HL-60 (cell line): Measurements from ENCODE around the gene UBAC2.
"Not testable (repeated sequence)": the region's sequence is repeated elsewhere in the genome, so short reads cannot be mapped to it uniquely, and the experiment has no call there.

Source experiments
- DNase-seq, 2 experiments: peaks; one replicate each; pipeline ENCODE4 v3.0.0-alpha.2; 2010 to 2020; ENCODE audit warnings: low read depth in 1 of 2, low spot score in 1 of 2
- H3K27ac ChIP-seq: fragments of 250-450 bp; sonication (Bioruptor Pico); replicated peaks from 2 replicates; pipeline ENCODE4 v1.5.1; 2020; ENCODE audit warnings: mild to moderate bottlenecking, moderate library complexity
- H3K27me3 ChIP-seq: fragments of 250-450 bp; sonication (Bioruptor Pico); 2 replicates; pipeline ENCODE4 v1.5.1; 2021; ENCODE audit warnings: mild to moderate bottlenecking, moderate library complexity; ENCODE audit not compliant: insufficient read depth, poor library complexity, severe bottlenecking
- H3K4me3 ChIP-seq: replicated peaks from 2 replicates; pipeline ENCODE4 v1.5.1; 2011; ENCODE audit warnings: mild to moderate bottlenecking, control low read depth, low read length; ENCODE audit not compliant: insufficient read depth
- CTCF ChIP-seq: IDR thresholded peaks from one replicate; pipeline ENCODE4 v1.5.1; 2011; ENCODE audit warnings: low read length, control low read depth, inconsistent platforms; ENCODE audit not compliant: insufficient read depth
- GABPA ChIP-seq: IDR thresholded peaks from 2 replicates; pipeline ENCODE4 v1.6.1; 2012; ENCODE audit warnings: low read depth
- POLR2AphosphoS5 ChIP-seq: IDR thresholded peaks from 2 replicates; pipeline ENCODE4 v1.6.1; 2012; ENCODE audit warnings: low read depth
- REST ChIP-seq: IDR thresholded peaks from 2 replicates; pipeline ENCODE4 v1.6.1; 2012; ENCODE audit warnings: low read depth; ENCODE audit not compliant: insufficient replicate concordance
- SPI1 ChIP-seq: IDR thresholded peaks from 2 replicates; pipeline ENCODE4 v1.6.1; 2012; ENCODE audit warnings: low read depth, mild to moderate bottlenecking, borderline replicate concordance

UBAC2 gene

GRCh38 chr13:99208185-99208584 lies 7.5 kb downstream of the UBAC2 start:
- TF ChIP-seq GABPA (no peak), REST (no peak), SPI1 (no peak), POLR2AphosphoS5 (no peak), CTCF (no peak)
- Histone ChIP-seq H3K4me3 (no peak overlapping the region), H3K27ac (no peak overlapping the region), H3K27me3 (no peaks in the 10 kb centered on the region)
- no peak for DNase-seq

- Histone ChIP-seq H3K4me3 (no peak overlapping the region), H3K27me3 (no peaks in the 10 kb centered on the region)
- TF ChIP-seq GABPA (no peak), POLR2AphosphoS5 (no peak), REST (no peak), CTCF (no peak), SPI1 (no peak)
Measured at GRCh38 chr13:99208845-99209527, 8.3 kb downstream of the UBAC2 start.

GRCh38 chr13:99210627-99211026 lies 10.0 kb downstream of the UBAC2 start:
- not testable (repeated sequence) for H3K27me3 ChIP-seq, DNase-seq, H3K27ac ChIP-seq, H3K4me3 ChIP-seq

More at GRCh38 chr13:99208845-99209527, 8.3 kb downstream of the UBAC2 start:
- H3K27ac ChIP-seq = no peak overlapping the region
- DNase-seq = no peak

GRCh38 chr13:99211421-99212035 lies 10.9 kb downstream of the UBAC2 start:
- no peak for DNase-seq

More at GRCh38 chr13:99211421-99212035, 10.9 kb downstream of the UBAC2 start:
- TF ChIP-seq REST (no peak), SPI1 (no peak), GABPA (no peak), CTCF (no peak), POLR2AphosphoS5 (no peak)
- Histone ChIP-seq H3K4me3 (no peak overlapping the region), H3K27ac (no peak overlapping the region), H3K27me3 (no peaks in the 10 kb centered on the region)
